ENCODE results near the gene CD2AP. TPM values are rescaled to one million over a fixed set of nuclear protein-coding genes. Genes with fewer than 3 reads are reported as not detected.

The CD2AP gene
- total and polyA plus RNA-seq, 2 experiments from 2014 or later = 13.7 to 48.0 TPM

- H3K9me2 ChIP-seq (replicated peaks; ENCODE audit: insufficient read depth) = no peaks in the 10 kb centered on the region
- H3K27me3 ChIP-seq = no peaks in the 10 kb centered on the region
- WGBS (ENCODE audit: low lambda C conversion rate, missing lambda C conversion rate) = 42% methylated on average over 2 of the region's 2 CpGs
- peaks cover 1% of the 10 kb centered on the region for H3K4me1 ChIP-seq (ENCODE audit: insufficient read depth)
- no peak overlapping the region for H3K27ac ChIP-seq
- H3K36me3 ChIP-seq (replicated peaks; ENCODE audit: insufficient read depth, low read depth) = no peaks in the 10 kb centered on the region
- TF ChIP-seq EZH2phosphoT487 (IDR thresholded peaks at IDR 0.05; ENCODE audit: low read depth, severe bottlenecking, unreplicated experiment) (no peak), CTCF (IDR thresholded peaks at IDR 0.05; ENCODE audit: poor library complexity) (no peak), EZH2 (IDR thresholded peaks at IDR 0.05; ENCODE audit: borderline replicate concordance) (no peak)
- no peak overlapping the region for H2AFZ ChIP-seq
- peaks cover 43% of the 10 kb centered on the region for H4K20me1 ChIP-seq (ENCODE audit: insufficient read depth, poor library complexity, severe bottlenecking)
- no peaks in the 10 kb centered on the region for H3K9me3 ChIP-seq (ENCODE audit: low read depth)
- no peak overlapping the region for H3K4me3 ChIP-seq
- H3K79me2 ChIP-seq = peaks cover 100% of the 10 kb centered on the region
- DNase-seq (ENCODE audit: low spot score) = no peak
- no peak overlapping the region for H3K4me2 ChIP-seq
Measured at GRCh38 chr6:47495954-47496545, 18.5 kb downstream of the CD2AP start.

- H3K9me3 ChIP-seq (ENCODE audit: low read depth) = no peaks in the 10 kb centered on the region
- no peaks in the 10 kb centered on the region for H3K9me2 ChIP-seq (replicated peaks; ENCODE audit: insufficient read depth)
- H3K4me3 ChIP-seq = no peak overlapping the region
- 90% methylated on average over 7 of the region's 8 CpGs for WGBS (ENCODE audit: low lambda C conversion rate, missing lambda C conversion rate)
- TF ChIP-seq CTCF (IDR thresholded peaks at IDR 0.05; ENCODE audit: poor library complexity) = no peak
- no peak for TF ChIP-seq EZH2 (IDR thresholded peaks at IDR 0.05; ENCODE audit: borderline replicate concordance)
- H3K27ac ChIP-seq = no peak overlapping the region
- no peaks in the 10 kb centered on the region for H3K27me3 ChIP-seq
- no peak overlapping the region for H3K4me2 ChIP-seq
- peaks cover 49% of the 10 kb centered on the region for H4K20me1 ChIP-seq (ENCODE audit: insufficient read depth, poor library complexity, severe bottlenecking)
- peaks cover 100% of the 10 kb centered on the region for H3K79me2 ChIP-seq
- no peaks in the 10 kb centered on the region for H3K36me3 ChIP-seq (replicated peaks; ENCODE audit: insufficient read depth, low read depth)
- H3K4me1 ChIP-seq (ENCODE audit: insufficient read depth) = peaks cover 4% of the 10 kb centered on the region
- no peak for DNase-seq (ENCODE audit: low spot score)
- H2AFZ ChIP-seq = no peak overlapping the region
Measured at GRCh38 chr6:47496935-47497579, 19.5 kb downstream of the CD2AP start.

DNA sequence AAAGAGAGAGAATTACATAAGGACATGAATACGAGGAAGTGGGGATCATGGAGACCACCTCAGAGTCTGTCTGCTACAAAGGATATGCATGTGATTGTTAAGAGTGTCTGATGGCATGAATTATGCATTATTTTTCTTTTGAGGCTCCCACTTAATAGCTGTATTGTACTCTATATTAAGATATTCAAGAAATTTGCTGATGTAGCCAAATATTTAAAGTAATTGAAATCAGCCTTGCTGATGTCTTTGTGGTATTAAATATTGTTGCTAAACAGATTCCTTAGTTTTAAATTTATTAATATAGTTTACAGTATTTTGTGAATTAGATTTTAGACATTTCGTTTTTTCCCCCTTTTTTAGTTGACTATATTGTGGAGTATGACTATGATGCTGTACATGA, 25.3 kb downstream of the CD2AP start:
- H3K9me2 ChIP-seq (replicated peaks; ENCODE audit: insufficient read depth) = no peaks in the 10 kb centered on the region
- DNase-seq (ENCODE audit: low spot score) = no peak
- H3K27me3 ChIP-seq = no peaks in the 10 kb centered on the region
- peaks cover 35% of the 10 kb centered on the region for H4K20me1 ChIP-seq (ENCODE audit: insufficient read depth, poor library complexity, severe bottlenecking)
- no peak overlapping the region for H3K27ac ChIP-seq
- no peak overlapping the region for H3K4me3 ChIP-seq
- H2AFZ ChIP-seq = no peak overlapping the region
- no peak for TF ChIP-seq CTCF (IDR thresholded peaks at IDR 0.05; ENCODE audit: poor library complexity)
- no peak for TF ChIP-seq EZH2phosphoT487 (IDR thresholded peaks at IDR 0.05; ENCODE audit: low read depth, severe bottlenecking, unreplicated experiment)
- H3K79me2 ChIP-seq = peaks cover 80% of the 10 kb centered on the region
- H3K4me1 ChIP-seq (ENCODE audit: insufficient read depth) = peaks cover 4% of the 10 kb centered on the region
- whole genome bisulfite sequencing (ENCODE audit: low lambda C conversion rate, missing lambda C conversion rate) = 88% methylated on average over 2 of the region's 2 CpGs
- H3K36me3 ChIP-seq (replicated peaks; ENCODE audit: insufficient read depth, low read depth) = no peaks in the 10 kb centered on the region
- H3K4me2 ChIP-seq = no peak overlapping the region
- H3K9me3 ChIP-seq (ENCODE audit: low read depth) = peaks cover 4% of the 10 kb centered on the region
